DMS114 treated with DMSO at 0.1 percent for 48 hours (cell line): ENCODE data around the gene MOG.
A peak's percentile ranks its signal among the peaks of the same experiment; 100 is the strongest.

Experiments used
- DNase-seq: peaks from one replicate; lab custom pipeline; 2025; ENCODE audit not compliant: unreplicated experiment; lab: John Stamatoyannopoulos, UW

MOG gene

GRCh38 chr6:29656798-29657197 is at the start of gene MOG:
Gene MOG (plus strand): TSS chr6:29657092. CDS start chr6:29657210, 118 bp downstream.
- no peak for DNase-seq

GRCh38 chr6:29608131-29608530 is 48.8 kb upstream of the MOG start:
- DNase-seq = no peak

- no peak for DNase-seq
Observed at GRCh38 chr6:29610540-29610939, 46.4 kb upstream of the MOG start.

GRCh38 chr6:29611426-29611825 is 45.5 kb upstream of the MOG start:
- DNase-seq = no peak

GRCh38 chr6:29617782-29618554 is 38.9 kb upstream of the MOG start:
- DNase-seq = no peak

GRCh38 chr6:29619578-29620160 is 37.2 kb upstream of the MOG start:
- DNase-seq = no peak

- DNase-seq = no peak
Observed at GRCh38 chr6:29620630-29621029, 36.3 kb upstream of the MOG start.

- no peak for DNase-seq
Observed at GRCh38 chr6:29624520-29624961, 32.4 kb upstream of the MOG start.

GRCh38 chr6:29625337-29625930 is 31.5 kb upstream of the MOG start:
- DNase-seq = no peak

- no peak for DNase-seq
Observed at GRCh38 chr6:29626948-29627754, 29.7 kb upstream of the MOG start.

- DNase-seq = peak; percentile 71
Observed at GRCh38 chr6:29627755-29628418, 29.0 kb upstream of the MOG start.

GRCh38 chr6:29628419-29629281 is 28.2 kb upstream of the MOG start:
- peak; percentile 86 for DNase-seq

GRCh38 chr6:29629571-29629970 is 27.3 kb upstream of the MOG start:
- DNase-seq = no peak

- no peak for DNase-seq
Observed at GRCh38 chr6:29630315-29630714, 26.6 kb upstream of the MOG start.

GRCh38 chr6:29631209-29631810 is 25.6 kb upstream of the MOG start:
- no peak for DNase-seq

- no peak for DNase-seq
Observed at GRCh38 chr6:29631860-29632731, 24.8 kb upstream of the MOG start.

- peak; percentile 73 for DNase-seq
Observed at GRCh38 chr6:29632789-29633533, 23.9 kb upstream of the MOG start, which contains the start of gene GABBR1. Gene GABBR1 (minus strand): TSS chr6:29633183. CDS start chr6:29632385, 798 bp downstream.

- peak; percentile 58 for DNase-seq
Observed at GRCh38 chr6:29633534-29633905, 23.4 kb upstream of the MOG start.
